ENCODE results near the gene TRIM32. TPM values are rescaled to one million over a fixed set of nuclear protein-coding genes. Genes with fewer than 3 reads are reported as not detected.

Gene TRIM32
- total RNA-seq, 1 experiment from 2014 or later = 23.2 TPM

DNA sequence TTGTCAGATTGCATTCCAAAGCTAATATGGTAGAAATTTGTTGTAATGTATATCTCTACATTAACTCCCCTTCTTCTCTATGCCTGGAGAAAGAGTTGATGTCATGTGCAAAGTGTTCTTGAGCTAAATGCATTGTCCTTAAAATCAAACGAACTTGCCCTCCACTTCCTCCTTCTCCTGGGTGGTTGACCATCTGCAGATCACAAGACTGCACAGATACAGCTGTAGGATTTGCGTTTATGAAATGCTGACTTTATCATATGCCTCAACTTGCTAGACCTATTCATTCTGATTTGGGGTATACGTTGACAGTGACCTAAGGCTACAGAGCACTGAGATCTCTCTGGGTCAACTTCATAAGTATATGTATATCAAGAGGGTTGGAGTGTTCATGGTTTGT lies 8.3 kb downstream of the TRIM32 start (continued):
- TF ChIP-seq YY1 (IDR thresholded peaks at IDR 0.05; ENCODE audit: extremely low read depth, insufficient replicate concordance, low read depth, low read length) = no peak

DNA sequence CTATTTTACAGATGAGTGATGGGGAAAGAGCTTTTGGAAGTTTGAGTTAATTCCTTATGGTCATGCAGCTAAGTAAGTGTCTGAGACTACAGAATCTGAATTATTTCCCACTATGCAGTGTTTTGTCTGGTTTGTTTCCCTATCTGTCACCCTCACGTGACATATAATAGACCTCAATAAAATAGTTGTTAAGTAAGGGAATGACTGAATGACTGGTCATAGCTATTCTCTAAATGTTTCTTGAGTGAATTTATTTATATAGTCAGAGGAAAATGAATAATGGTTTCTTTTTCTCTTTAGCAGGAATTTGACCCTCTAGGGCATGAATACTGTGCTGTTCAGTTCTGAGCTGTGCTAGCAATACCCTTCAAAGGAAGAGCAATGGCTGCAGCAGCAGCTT lies 10.3 kb downstream of the TRIM32 start:
- intact Hi-C loops (cut with micrococcal nuclease) = no loop called here
- Histone ChIP-seq H3K4me2 (ENCODE audit: low read length) (no peak overlapping the region), H3K9me3 (ENCODE audit: control insufficient read depth in 1 of 2, insufficient read depth in 1 of 2, low read depth in 1 of 2, low read length in 2 of 2) (no peaks in the 10 kb centered on the region), H3K36me3 (ENCODE audit: control insufficient read depth in 1 of 2, insufficient read depth in 2 of 2, low read length in 2 of 2) (peaks cover 15 to 32% of the 10 kb centered on the region in 2 experiments; a peak in 3 of 4 replicates), H3K27ac (ENCODE audit: low read depth, low read length) (no peak overlapping the region), H2AFZ (ENCODE audit: low read depth, low read length, poor library complexity, severe bottlenecking) (no peak overlapping the region), H4K20me1 (ENCODE audit: insufficient read depth) (0 out of 2 replicates have a peak, but pooled peaks cover 10% of the 10 kb centered on the region), H3K9ac (ENCODE audit: low read length) (no peak overlapping the region), H3K4me1 (ENCODE audit: control insufficient read depth in 1 of 2, insufficient read depth in 2 of 2, low read length in 2 of 2) (no peaks in the 10 kb centered on the region), H3K4me3 (replicated peaks in 1 of 2; ENCODE audit: low read depth in 1 of 2, low read length in 2 of 2) (no peak overlapping the region), H3K79me2 (ENCODE audit: insufficient read depth, low read length) (peaks cover 43% of the 10 kb centered on the region), H3K27me3 (ENCODE audit: insufficient read depth, low read length) (no peaks in the 10 kb centered on the region), H3K9me2 (ENCODE audit: insufficient read depth) (no peaks in the 10 kb centered on the region)
- ChIA-PET RAD21 (ENCODE audit: low non-redundant PET in 1 of 2, low total read pairs in 2 of 2, uncharacterized antibody in 2 of 2, unreplicated experiment in 2 of 2) (no interaction called here), POLR2A (no interaction called here), CTCF (no interaction called here)
- no peak for ATAC-seq
- TF ChIP-seq SP1 (IDR thresholded peaks at IDR 0.05; ENCODE audit: low read depth) (no peak), POLR2AphosphoS5 (IDR thresholded peaks at IDR 0.05; ENCODE audit: low read depth, low read length) (no peak), TCF7L2 (IDR thresholded peaks at IDR 0.05; ENCODE audit: borderline replicate concordance, extremely low read depth, insufficient read depth, insufficient read length) (no peak), RAD21 (IDR thresholded peaks at IDR 0.05; ENCODE audit: low read depth) (no peak), EZH2phosphoT487 (IDR thresholded peaks at IDR 0.05; ENCODE audit: borderline replicate concordance) (no peak), EGR1 (IDR thresholded peaks at IDR 0.05; ENCODE audit: low read depth) (no peak), SRF (IDR thresholded peaks at IDR 0.05; ENCODE audit: low read depth) (no peak), ELF1 (IDR thresholded peaks at IDR 0.05; ENCODE audit: borderline replicate concordance, low read depth) (no peak)
- TF ChIP-seq, protein P1, sequence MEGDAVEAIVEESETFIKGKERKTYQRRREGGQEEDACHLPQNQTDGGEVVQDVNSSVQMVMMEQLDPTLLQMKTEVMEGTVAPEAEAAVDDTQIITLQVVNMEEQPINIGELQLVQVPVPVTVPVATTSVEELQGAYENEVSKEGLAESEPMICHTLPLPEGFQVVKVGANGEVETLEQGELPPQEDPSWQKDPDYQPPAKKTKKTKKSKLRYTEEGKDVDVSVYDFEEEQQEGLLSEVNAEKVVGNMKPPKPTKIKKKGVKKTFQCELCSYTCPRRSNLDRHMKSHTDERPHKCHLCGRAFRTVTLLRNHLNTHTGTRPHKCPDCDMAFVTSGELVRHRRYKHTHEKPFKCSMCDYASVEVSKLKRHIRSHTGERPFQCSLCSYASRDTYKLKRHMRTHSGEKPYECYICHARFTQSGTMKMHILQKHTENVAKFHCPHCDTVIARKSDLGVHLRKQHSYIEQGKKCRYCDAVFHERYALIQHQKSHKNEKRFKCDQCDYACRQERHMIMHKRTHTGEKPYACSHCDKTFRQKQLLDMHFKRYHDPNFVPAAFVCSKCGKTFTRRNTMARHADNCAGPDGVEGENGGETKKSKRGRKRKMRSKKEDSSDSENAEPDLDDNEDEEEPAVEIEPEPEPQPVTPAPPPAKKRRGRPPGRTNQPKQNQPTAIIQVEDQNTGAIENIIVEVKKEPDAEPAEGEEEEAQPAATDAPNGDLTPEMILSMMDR (IDR thresholded peaks at IDR 0.05 in 2 of 3, conservative IDR thresholded peaks at IDR 0.05 in 1 of 3; ENCODE audit: borderline replicate concordance in 1 of 3, insufficient read depth in 1 of 3, low read depth in 2 of 3, low read length in 2 of 3) = no peak
- TF ChIP-seq, protein P2, sequence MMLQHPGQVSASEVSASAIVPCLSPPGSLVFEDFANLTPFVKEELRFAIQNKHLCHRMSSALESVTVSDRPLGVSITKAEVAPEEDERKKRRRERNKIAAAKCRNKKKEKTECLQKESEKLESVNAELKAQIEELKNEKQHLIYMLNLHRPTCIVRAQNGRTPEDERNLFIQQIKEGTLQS (IDR thresholded peaks at IDR 0.05) = no peak
- BruUV-seq (replicated peaks) = no TSS peak
- DNase-seq (ENCODE audit: low read depth, low spot score) = no peak
